Activated CD8-positive, alpha-beta memory T cell treated with anti-CD3 and anti-CD28 coated beads for 1 hour (primary cell): ENCODE measurements around the gene CACNA2D2.

Experiments used
- DNase-seq, 2 donors: peaks; one replicate each; pipeline ENCODE4 v3.0.0-alpha.2; 2020; ENCODE audit warnings: low read depth in 1 of 2; ENCODE audit errors: extremely low read depth in 1 of 2

Gene CACNA2D2

DNA sequence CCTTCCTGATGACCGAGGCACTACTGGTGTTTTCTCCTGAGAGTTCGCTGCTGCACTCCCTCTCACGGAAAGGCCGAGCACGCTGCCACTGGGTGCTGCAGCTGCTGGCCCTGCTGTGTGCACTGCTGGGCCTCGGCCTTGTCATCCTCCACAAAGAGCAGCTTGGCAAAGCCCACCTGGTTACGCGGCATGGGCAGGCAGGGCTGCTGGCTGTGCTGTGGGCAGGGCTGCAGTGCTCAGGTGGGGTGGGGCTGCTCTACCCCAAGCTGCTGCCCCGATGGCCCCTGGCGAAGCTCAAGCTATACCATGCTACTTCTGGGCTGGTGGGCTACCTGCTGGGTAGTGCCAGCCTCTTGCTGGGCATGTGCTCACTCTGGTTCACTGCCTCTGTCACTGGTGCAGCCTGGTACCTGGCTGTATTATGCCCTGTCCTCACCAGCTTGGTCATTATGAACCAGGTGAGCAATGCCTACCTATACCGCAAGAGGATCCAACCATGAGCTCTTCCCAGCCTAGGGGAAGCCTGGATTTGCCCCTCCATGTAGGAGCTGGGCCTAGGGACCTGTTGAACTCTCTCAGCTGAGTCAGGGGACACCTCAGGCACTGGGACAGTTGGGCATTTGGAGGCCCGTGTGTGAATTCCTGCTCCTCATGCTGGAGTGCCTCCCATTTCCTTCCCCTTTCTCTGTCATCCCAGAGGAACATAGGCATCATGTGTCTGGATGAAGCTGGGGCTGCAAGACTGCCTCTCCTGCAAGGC lies 150.0 kb downstream of the CACNA2D2 start:
- DNase-seq: no peak

- no peak for DNase-seq
These were observed 150.7 kb downstream of the CACNA2D2 start for GRCh38 chr3:50352781-50353180.

GRCh38 chr3:50351323-50351697 lies 152.1 kb downstream of the CACNA2D2 start:
- no peak for DNase-seq

DNA sequence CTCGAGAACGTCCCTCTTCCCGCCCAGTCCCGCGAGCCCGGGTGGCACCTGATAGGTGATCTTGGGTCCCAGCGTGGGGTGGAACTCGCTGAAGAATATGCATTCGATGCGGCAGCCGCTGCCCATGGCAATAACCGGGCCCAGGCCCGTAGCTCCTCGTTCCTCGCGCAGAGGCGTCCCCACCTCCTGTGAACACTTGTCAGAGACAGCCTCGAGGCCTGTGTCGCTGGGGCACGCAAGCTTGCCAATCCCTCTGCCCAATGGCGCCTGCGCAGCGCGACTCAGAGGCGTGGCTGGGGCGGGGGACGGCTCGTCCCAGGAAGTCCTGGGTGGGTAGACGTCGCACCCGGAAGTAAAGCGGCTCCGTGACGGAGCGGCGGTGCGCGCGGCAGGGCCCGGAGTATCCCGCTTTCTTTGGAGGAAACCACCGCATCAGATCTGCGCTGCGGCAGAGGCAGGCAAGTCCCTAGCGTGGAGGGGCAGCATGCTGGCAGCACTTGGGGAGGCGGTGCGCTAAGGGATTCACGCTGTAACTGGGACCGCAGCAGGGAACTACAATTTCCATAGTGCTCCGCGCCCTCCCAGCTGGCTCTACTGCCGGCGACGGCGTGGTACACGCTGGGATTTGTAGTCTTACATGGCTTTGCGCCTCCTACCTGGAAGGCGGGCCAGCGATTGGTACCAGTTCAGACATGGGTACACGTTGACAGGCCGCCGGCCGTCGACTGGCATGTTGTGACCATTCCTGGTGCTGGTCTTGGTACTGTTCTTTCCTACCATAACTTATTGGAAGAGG lies 152.7 kb downstream of the CACNA2D2 start, which contains the start of the genes CYB561D2 and NPRL2:
CYB561D2 (plus strand) TSS at position 336 of the 796 bp plus-strand sequence. CDS start 572 bp downstream, outside the sequence.
NPRL2 (minus strand) TSS at position 249 of the 796 bp plus-strand sequence; CDS start at position 126, 123 bp downstream.
- DNase-seq: peak; percentile 92 to 100

DNA sequence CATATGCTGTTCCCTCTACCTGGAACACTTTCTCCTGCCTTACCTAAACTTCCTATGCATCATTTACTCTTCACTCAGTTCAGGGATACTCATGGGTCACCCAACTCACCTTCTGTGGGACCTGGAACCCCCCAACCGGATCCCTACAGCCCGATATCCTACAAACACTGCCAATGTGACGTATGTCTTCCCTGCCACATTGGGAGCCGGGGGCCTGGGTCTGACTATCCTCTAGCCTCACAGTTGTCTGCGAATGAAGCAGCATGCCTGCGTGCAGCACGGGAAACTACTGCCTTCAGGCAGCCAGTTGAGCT lies 153.3 kb downstream of the CACNA2D2 start:
- no peak for DNase-seq

- peak; percentile 47 to 57 for DNase-seq
These were observed 156.1 kb downstream of the CACNA2D2 start for GRCh38 chr3:50347187-50347813.

DNA sequence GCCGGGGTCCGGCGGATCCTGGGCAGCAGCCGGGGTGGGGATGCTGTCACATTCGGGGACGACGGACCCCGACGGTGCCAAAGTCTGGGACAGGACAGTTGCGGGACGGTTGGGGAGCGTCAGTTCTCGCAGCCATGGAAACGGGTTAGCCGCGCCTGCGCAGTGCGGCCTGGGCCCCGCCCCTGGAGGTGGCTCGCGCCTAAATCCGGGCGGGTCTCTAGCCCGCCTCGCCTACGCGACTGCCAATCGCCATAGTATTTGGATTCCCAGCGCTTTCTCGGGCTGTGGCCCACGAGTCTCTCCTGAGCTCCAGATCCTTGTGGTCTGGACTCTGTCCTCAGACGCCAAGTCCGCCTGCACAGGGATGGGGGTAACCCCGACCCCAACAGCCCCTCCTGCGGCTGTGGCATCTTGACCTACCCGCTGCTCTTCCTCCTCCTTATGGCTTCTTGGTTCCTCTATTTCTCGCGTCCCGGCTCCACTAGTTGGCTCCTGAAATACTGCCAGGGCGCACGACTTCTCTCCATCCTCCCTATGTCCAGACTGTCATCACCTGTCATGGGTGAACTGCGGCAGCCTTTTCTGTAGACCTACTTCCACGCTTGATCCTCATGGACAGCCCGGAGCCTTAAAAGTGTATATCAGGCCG lies 157.7 kb downstream of the CACNA2D2 start, which contains the start of gene ZMYND10:
ZMYND10 (minus strand) TSS at position 147 of the 649 bp plus-strand sequence. CDS start 153 bp downstream, outside the sequence.
- peak; percentile 38 to 66 for DNase-seq

DNA sequence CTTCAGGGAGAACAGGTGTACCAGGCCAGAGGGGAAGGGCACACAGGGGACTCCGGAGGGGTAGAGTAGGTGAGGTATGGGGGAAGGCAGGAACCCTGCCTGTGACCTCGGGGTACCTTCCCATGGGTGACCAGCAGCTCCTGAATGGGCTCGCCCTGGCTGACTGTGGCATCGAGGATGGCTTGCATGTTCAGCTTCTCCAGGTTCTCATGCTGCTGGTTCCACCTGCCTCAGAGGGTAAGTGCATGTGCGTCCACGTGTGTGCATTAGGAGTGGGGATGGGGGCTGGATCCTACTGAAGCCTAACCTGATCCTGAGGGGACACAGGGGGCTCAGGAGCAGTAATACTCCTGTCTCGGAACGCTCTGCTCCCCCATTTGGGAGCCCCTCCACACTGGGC lies 158.4 kb downstream of the CACNA2D2 start:
- DNase-seq: no peak

- DNase-seq: no peak
These were observed 160.4 kb downstream of the CACNA2D2 start for GRCh38 chr3:50342813-50343633.

GRCh38 chr3:50341996-50342650 lies 161.3 kb downstream of the CACNA2D2 start:
- DNase-seq: no peak

- no peak for DNase-seq
These were observed 161.9 kb downstream of the CACNA2D2 start for GRCh38 chr3:50341537-50341936.

DNA sequence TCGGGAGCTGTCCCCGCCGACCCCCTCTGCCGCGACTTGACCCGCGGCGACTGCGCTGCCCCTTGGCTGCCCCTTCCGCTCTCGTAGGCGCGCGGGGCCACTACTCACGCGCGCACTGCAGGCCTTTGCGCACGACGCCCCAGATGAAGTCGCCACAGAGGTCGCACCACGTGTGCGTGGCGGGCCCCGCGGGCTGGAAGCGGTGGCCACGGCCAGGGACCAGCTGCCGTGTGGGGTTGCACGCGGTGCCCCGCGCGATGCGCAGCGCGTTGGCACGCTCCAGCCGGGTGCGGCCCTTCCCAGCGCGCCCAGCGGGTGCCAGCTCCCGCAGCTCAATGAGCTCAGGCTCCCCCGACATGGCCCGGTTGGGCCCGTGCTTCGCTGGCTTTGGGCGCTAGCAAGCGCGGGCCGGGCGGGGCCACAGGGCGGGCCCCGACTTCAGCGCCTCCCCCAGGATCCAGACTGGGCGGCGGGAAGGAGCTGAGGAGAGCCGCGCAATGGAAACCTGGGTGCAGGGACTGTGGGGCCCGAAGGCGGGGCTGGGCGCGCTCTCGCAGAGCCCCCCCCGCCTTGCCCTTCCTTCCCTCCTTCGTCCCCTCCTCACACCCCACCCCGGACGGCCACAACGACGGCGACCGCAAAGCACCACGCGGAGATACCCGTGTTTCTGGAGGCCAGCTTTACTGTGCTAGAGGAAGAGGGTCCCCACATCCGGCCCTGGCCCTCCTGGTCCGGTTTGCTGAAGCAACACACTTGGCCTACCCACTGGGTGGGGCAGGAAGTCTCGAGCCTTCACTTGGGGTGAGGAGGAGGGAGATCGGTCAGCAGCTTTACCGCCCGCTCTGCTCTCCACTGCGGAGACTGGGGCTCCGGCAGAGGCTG lies 162.7 kb downstream of the CACNA2D2 start, which contains the start of gene RASSF1:
RASSF1 (minus strand) TSS at position 389 of the 882 bp plus-strand sequence; CDS start at position 358, 31 bp downstream.
- peak in 1 of 2 donors; percentile 43 for DNase-seq

GRCh38 chr3:50340147-50340447 lies 163.3 kb downstream of the CACNA2D2 start:
- DNase-seq: no peak

DNA sequence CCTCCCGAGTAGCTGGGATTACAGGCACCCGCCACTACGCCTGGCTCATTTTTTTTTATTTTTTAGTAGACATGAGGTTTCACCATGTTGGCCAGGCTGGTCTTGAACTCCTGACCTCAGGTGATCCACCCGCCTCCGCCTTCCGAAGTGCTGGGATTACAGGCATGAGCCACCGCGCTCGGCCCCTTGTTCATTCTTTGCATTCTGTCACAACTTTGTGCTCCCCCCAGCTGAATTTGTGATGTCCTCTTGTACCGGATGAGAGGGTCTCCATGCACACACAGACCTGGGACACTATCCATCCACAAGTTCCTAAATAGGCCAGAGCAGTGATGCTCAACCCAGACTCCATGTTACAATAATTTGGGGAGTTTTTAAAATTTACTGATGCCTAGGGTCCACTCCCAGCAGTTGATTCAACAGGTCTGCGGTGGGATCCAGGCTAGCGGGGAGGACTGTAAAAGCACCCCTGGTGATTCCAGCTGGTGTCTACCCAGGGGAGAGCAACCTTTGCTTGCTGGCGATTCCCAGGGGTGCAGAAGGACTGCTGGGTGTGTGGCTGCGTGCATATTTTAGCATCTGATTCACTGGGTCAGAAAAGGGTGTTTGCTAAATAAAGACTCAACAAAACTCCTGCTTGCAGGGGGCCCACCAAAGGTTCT lies 163.8 kb downstream of the CACNA2D2 start:
- no peak for DNase-seq

DNA sequence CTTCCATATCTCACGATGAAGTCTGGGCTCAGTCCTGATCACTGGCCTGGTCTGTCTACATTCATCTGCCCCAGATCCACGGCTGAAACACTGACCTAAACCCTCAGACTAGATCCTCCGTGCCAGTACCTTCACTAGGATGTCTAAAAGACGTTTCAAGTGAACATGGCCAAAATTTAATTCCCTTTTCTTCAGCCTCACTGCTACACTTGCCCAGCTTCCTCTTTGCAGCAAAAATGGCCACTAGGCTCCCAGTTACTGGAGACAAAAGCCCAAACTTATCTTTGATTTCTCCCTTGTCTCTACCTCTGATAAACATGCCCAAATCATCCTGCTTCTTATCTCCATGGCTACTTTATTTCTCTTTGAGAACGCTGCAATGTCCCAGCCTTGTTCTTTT lies 164.5 kb downstream of the CACNA2D2 start:
- no peak for DNase-seq

DNA sequence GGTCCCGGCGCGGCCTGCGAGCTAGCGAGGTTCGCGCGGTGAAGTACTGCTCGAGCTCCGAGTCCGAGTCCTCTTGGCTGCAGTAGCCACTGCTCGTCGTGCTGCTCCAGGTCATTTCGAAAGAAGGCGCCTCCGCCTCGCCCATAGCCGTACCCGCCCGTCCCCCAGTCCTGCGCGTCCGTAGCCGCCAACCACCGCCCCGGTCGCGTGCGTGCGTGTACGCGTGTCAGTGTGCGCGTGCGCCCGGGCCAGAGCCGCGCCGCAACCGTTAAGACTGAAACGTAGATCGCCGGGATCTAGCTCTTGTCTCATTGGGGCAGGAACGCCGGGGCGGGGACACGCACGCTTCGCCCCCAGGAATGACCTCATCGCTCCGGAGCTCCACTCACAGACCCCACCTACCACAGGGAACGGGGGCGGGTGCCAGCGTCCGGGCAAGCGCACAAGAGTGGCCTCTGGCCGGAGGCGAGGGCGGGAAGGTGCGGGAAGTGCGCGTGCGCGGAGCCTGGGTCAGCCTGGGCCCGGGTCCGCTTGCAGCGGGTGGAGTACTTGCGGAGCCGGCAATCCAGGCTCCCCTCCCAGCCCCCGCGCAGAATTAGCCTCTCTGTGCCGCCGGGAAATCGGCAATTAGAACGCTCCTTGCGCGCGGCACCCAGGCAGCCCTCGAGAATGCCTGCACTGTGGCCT lies 166.1 kb downstream of the CACNA2D2 start:
- DNase-seq: peak; percentile 84 to 88

DNA sequence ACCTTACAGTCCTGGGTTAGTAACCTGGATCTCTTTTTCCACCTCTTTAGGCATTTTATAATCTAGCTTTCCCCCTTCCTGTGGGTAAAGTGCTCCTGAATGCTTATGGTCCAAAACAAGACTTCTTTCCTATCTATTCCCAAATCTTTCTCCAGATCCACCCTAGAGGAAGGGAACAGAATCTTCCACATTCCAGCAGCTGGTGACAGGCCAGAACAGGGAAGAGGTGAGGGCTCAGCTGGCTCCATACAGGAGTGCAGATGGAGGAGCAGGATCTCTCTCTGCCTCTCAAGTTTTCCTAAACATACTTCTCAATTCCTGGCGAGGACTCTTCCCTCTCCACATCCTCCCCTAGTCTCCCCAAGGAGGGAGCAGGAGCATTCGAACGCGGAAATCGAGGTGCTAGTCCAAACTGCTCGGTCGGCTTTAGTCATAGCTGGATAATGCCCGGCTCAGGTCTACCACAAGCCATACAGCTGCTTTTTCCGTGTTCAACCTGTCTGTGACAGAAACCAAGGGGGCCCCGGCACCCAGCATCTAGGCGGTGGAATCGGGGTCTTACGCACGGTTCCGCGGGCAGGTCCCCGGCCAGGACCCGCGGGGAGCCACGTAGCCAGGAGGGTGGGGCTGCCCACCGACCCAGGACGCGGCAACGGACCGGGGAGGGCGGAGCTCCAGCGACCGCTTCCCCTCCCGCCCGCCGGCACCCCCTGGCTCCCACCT lies 166.8 kb downstream of the CACNA2D2 start:
- no peak for DNase-seq
